SU-DHL-6 (cell line): ENCODE measurements around the gene TLR1.

Experiments used
- EZH2phosphoT487 ChIP-seq: fragments of 200-600 bp; sonication (generic), shearing (Covaris generic); conservative IDR thresholded peaks from 2 replicates; pipeline ENCODE4 v1.6.1; 2018; ENCODE audit warnings: mild to moderate bottlenecking, antibody characterized with exemption, low read length, moderate library complexity, mixed read lengths
- TF ChIP-seq, protein P1 (sequence below): fragments of 200-600 bp; sonication (generic); IDR thresholded peaks from one replicate; pipeline ENCODE4 v1.5.1; 2017; ENCODE audit warnings: antibody characterized with exemption, mild to moderate bottlenecking, low read length, moderate library complexity; ENCODE audit not compliant: insufficient read depth, poor library complexity, severe bottlenecking

DNA sequence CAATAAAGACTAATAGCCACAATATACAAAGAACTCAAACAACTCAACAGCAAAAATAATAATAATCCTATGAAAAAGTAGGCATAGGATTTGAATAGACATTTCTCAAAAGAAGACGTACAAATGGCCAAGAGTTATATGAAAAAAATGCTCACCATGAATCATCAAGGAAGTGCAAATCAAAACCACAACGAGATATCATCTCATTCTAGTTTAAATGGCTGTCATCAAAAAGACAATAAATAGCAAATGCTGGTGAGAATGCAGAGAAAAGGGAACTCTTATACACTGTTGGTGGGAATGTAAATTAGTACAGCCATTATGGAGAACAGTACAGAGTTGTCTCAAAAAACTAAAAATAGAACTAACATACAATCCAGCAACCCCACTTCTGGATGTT, 33.3 kb upstream of the TLR1 start:
- TF ChIP-seq, protein P1, sequence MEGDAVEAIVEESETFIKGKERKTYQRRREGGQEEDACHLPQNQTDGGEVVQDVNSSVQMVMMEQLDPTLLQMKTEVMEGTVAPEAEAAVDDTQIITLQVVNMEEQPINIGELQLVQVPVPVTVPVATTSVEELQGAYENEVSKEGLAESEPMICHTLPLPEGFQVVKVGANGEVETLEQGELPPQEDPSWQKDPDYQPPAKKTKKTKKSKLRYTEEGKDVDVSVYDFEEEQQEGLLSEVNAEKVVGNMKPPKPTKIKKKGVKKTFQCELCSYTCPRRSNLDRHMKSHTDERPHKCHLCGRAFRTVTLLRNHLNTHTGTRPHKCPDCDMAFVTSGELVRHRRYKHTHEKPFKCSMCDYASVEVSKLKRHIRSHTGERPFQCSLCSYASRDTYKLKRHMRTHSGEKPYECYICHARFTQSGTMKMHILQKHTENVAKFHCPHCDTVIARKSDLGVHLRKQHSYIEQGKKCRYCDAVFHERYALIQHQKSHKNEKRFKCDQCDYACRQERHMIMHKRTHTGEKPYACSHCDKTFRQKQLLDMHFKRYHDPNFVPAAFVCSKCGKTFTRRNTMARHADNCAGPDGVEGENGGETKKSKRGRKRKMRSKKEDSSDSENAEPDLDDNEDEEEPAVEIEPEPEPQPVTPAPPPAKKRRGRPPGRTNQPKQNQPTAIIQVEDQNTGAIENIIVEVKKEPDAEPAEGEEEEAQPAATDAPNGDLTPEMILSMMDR: no peak
- TF ChIP-seq EZH2phosphoT487: no peak
